Kidney tubule cell (primary cell): ENCODE data around the gene NFKBIE.

Experiments used
- DNase-seq: peaks from one replicate; pipeline ENCODE4 v3.0.0-alpha.2; 2018; ENCODE audit warnings: low spot score

The NFKBIE gene

DNA sequence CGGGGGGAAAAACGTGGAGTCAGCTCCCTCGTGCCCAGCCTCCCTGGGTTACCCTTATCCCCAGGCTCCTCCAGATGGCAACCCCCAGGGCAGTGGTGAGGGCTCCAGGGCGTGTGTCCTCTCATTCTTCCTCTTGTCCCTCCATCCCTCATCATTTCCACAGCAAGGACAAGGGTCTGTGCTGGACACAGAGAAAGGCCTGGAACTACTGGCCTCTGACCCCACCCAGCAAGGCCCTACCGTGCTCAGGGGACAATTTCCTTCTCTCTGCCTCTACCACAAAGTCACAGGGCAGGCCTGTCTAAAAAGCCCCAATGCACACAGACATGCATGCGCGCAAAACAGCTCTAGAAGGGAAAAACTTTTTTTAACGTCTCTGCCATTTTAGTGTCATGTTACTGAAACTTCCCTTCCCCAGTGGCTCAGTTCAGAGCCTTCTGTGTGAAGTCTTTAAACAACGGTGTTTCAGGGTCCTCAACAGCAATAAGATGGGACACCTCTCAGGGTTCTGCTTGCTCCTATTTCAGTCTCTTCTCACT is 7.0 kb downstream of the NFKBIE start:
- no peak for DNase-seq

DNA sequence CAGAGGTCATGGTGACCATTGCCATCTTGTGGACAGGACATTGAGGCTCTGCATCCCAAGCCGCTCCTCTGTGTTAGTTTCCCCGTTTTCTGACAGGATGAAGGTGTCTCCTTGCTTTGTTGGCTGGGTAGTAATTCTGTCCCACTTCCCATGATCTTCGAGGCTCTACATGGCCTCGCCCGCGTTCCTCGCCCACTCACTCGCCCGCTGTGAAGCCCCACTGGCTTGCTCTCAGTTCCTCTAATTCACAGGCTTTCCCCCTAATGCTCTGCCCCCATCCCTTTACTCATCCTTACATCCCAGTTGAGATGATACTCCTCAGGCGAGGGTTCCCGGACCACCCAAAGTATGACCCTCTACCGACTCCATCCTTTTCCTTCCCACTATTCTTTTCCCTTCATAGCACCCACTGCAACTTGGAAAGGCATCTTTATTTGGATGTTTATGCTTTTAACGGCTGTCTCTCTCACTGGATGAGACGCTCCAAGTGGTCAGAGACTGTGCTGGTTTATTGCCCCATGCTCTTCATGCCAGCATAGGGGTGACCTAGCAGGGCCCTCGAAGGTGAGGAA is 7.5 kb downstream of the NFKBIE start:
- DNase-seq = no peak

DNA sequence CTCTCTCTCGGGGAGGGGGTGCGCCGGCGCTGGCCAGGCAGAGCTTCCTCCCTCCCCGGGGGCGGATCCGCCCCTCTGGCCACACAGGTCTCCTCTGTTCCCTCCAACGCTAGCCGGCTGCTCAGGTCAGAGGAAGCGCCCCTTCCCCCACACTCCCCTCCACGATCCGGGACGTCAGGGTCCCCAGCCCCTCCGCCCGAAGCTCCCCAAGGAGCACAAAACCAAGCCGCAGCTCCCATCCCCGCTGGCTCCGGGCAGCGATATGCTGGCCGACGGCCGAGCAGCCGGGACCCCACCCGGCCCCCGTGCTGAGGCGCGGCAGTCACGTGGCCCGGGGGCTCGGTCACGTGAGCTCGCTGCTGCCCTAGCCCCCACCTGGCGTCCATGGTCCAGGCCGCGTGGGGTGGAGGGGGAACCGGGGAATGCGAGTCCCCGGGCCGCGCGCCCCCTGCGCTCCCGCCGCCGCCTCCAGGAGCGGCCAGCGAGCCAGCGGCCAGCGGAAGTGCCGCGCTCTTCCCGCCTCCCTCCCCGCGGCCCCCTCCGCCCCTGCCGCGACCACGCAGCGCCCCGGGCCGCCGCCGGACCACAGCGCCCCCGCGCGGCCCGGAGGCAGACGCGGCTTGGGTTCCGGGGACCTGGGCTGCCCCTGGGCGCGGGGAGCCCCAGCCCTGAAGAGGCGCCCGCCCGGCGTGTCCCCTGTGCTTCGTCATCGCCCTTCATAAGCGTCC is 8.2 kb downstream of the NFKBIE start, which contains the start of gene SLC35B2:
Gene SLC35B2, minus strand, starts transcription at position 504 of the 728 bp plus-strand sequence. Its CDS starts 118 bp downstream, at position 386.
- peak; percentile 83 for DNase-seq

DNA sequence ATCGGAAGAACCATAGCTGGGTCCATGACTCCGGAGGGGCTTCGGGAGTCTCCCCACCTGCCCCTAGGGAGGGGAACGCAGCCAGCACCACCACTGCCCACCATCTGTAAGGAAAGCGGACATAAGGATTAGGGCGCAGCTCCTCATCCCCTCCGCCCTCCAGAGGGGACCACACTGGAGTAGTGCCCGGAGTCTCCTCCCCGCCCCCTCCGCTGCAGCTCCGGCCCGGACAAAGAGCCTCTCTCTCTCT is 8.7 kb downstream of the NFKBIE start:
- DNase-seq = no peak

DNA sequence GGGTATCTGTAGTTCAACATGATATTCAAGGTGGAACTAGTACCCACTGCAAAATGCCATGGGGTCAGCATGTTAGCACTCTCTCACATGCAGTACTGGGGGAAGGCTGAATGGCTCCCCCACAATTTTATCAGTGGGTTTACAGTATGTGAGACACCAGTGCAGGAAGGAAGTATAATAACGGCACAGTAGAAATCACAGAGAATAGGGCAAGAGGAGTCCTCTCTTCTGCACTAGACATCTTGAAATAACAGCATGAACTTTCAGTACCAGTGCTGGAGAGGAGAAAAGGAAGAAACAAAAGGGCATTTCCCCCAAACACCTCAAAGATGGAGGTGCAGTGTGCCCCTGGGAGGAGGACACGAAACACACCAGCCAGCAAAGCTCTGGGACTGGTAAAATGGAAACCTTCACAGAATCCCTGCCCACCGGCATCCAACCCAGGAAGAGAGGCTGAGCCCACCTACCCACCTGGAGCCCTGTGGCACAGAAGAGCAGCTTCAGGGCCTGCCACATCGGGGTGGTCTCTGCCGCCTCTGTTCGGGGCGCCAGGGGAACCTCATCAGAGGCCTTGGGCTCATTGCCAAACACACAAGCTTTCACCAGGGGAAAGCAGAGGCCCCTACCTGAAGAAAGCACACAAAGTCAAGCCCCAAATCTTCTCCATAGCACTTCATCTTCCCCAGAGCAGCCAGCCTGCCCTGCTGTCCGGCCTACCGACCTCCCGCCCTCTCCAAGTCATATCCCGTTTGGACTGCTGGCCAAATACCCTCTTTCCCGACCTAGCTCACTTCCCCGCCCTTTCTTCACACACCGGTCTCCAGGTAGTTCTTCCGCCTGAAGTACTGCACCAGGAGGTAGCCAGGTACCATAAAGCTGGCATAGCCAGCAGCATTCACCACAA is 9.2 kb downstream of the NFKBIE start:
- DNase-seq = peak; percentile 58

DNA sequence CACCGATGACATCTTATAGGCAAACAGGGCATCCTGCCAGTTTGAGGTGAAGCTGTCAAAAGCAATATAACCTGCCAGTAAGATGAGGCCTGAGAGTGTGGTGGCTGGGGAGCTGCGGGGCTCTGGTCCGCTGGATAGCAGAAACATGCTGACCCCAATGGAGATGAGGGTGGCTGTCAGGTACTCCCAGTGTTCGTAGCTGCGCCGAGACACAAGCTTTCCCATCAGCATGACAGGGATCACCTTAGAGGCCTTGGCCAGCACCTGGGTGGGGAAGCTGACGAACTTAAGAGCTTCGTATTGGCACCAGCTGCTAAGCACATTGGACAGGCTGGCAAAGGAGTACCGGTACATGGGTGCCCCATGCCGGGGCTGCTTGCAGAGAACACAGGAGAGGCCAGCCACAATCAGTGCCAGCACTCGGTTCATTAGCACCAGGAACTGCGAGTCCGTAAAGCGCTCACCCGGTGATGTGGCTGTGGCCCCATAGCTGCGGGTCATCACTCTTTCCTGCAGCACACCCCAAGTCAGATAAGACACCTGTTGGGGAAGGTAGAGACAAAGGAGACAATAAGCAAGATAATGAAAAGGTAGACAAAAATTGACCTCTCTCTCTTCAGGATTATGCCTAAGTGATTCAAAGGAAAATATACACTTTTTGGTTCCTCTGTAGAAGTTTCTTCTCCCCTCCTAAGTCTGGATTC is 10.1 kb downstream of the NFKBIE start:
- DNase-seq = peak; percentile 53

DNA sequence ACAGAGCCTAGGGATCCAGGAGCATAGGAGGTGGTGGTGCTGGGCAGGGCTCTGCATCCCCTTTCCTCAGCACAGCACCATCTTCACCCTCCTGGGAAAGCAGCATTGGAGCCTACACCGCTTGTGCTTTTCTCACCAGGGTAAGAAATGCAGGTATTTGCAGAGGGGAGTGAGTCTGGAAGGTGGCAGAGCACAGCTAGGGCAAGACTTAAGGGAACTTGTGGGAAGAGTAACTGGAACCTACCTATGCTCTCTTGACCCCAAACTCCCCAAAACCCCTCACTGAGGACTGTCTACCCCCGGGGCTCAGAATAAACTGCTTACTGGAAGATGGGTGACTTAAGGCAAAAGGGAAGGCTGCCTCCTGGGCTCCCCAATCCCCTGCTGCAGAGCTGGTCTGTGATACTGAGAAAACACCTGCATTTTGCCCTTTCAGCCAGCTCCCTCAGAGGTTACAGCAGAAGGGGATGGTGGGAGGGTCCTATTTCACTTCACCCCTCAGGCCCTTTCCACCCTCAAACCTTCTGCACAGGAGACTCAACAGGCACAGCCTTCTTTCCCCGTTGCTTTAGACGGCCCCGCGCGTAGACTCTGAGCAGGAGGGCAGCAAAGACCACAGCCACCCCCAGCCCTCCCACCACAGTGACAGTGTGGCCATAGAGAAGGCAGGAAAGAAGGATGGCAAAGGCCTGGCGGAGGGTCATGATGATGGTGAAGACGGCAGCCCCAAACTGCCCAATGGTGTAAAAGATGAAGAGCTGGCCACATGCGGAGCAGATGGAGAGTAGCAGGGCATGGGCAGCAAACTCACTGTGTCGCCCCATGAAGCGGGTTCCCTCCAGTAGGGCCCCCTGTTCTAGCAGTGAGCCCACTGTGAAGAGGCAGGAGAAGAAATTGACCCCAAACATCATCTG is 10.9 kb downstream of the NFKBIE start:
- DNase-seq = no peak

DNA sequence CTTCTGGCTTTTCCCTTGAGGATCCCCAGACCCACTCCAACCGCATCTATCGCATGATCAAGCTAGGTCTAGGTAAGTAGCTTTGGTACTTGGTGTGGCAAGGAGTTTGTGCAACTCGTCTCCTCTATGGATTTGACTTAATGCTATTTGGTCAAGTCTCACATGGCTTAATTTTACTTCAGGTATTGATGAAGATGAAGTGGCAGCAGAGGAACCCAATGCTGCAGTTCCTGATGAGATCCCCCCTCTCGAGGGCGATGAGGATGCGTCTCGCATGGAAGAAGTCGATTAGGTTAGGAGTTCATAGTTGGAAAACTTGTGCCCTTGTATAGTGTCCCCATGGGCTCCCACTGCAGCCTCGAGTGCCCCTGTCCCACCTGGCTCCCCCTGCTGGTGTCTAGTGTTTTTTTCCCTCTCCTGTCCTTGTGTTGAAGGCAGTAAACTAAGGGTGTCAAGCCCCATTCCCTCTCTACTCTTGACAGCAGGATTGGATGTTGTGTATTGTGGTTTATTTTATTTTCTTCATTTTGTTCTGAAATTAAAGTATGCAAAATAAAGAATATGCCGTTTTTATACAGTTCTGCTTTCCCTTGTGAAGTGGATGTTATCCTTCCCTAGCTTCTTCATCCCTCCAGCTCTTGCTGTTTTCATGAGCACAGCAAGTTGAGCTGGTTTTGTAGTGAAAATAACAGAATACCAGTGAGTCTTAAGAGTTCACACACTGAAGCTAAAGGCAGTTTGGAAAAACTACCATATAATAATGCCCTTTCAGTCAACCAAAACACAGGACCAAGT is 11.8 kb downstream of the NFKBIE start:
- peak; percentile 57 for DNase-seq

DNA sequence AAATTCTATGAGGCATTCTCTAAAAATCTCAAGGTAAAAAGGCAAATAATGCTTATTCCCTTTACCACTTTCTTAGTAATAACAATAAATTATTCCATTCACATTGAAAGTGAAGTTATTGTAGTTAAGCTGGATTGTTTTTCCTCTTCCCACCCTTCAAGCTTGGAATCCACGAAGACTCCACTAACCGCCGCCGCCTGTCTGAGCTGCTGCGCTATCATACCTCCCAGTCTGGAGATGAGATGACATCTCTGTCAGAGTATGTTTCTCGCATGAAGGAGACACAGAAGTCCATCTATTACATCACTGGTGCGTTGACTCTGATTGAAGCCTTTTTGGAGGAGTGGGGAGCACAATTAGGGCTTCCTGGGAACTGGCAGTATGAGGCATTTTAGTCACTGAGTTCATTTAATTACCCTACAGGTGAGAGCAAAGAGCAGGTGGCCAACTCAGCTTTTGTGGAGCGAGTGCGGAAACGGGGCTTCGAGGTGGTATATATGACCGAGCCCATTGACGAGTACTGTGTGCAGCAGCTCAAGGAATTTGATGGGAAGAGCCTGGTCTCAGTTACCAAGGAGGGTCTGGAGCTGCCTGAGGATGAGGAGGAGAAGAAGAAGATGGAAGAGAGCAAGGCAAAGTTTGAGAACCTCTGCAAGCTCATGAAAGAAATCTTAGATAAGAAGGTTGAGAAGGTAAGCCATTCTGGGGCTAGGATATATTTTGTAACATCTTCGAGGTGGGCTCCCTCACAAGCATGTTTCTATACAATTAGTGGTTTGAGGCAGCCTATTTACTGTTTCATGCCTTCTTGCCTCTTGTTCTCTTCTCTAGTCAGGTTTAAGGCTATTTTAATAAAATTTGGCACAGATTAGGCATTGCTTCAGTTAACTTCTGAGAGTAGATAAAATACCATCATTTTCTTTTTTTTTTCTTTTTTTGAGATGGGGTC is 13.5 kb downstream of the NFKBIE start:
- no peak for DNase-seq

DNA sequence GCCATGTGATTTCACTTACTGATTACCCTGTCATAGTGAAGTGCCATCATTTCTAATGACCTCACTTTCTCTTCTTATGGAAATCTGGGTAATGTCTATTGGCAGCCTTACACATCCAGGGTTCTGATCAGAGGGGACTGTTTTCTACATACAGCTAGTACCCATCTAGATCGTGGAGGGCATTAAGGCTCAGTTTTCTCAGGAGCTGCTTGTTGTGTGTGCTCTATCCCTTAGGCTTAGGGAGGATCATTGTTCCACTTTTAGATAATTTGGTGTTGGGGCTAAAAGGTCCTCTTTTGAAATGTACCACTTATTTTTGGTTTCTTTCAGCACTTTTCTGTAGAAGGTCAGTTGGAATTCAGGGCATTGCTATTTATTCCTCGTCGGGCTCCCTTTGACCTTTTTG is 14.6 kb downstream of the NFKBIE start:
- no peak for DNase-seq

DNA sequence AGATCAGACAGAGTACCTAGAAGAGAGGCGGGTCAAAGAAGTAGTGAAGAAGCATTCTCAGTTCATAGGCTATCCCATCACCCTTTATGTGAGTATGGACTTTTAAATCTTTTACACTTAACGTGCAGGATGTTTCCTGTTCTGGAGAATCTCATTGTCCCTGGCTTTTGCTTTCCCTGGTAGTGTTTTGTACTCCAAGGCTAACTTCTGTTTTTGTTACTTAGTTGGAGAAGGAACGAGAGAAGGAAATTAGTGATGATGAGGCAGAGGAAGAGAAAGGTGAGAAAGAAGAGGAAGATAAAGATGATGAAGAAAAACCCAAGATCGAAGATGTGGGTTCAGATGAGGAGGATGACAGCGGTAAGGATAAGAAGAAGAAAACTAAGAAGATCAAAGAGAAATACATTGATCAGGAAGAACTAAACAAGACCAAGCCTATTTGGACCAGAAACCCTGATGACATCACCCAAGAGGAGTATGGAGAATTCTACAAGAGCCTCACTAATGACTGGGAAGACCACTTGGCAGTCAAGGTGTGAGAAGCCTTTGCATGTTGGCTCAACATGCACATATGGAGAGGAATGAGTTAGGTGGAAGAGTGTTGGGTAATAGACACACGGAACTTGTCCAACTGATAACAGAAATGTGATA is 15.2 kb downstream of the NFKBIE start:
- DNase-seq = no peak

DNA sequence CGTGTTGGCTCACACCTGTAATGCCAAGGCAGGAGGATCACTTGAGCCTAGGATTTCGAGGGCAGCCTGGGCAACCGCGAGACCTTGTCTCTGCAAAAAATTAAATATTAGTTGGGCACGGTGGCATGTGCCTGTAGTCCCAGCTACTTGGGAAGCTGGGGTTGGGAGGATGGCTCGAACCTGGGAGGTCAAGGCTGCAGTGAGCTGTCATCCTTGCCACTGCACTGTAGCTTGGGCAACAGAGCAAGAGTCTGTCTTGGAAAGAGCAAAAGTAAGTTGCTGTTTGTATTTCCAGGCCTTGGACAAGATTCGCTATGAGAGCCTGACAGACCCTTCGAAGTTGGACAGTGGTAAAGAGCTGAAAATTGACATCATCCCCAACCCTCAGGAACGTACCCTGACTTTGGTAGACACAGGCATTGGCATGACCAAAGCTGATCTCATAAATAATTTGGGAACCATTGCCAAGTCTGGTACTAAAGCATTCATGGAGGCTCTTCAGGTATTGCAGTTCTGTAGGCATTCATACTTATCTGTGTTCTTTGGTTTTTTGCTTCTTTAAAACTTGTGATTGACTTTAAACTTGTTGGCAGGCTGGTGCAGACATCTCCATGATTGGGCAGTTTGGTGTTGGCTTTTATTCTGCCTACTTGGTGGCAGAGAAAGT is 16.1 kb downstream of the NFKBIE start:
- no peak for DNase-seq

DNA sequence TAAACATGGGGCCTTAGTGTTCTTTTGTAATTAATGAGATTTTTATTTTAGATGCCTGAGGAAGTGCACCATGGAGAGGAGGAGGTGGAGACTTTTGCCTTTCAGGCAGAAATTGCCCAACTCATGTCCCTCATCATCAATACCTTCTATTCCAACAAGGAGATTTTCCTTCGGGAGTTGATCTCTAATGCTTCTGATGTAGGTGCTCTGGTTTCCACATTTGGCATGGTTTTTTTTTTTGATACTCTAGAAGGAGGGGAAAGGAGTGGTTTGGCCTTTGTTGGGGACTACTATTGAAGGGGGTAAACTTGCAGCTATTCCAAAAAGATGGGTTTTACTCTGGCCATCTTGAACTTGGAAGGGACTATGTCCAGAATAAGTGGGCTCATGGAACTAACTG is 16.8 kb downstream of the NFKBIE start:
- no peak for DNase-seq

DNA sequence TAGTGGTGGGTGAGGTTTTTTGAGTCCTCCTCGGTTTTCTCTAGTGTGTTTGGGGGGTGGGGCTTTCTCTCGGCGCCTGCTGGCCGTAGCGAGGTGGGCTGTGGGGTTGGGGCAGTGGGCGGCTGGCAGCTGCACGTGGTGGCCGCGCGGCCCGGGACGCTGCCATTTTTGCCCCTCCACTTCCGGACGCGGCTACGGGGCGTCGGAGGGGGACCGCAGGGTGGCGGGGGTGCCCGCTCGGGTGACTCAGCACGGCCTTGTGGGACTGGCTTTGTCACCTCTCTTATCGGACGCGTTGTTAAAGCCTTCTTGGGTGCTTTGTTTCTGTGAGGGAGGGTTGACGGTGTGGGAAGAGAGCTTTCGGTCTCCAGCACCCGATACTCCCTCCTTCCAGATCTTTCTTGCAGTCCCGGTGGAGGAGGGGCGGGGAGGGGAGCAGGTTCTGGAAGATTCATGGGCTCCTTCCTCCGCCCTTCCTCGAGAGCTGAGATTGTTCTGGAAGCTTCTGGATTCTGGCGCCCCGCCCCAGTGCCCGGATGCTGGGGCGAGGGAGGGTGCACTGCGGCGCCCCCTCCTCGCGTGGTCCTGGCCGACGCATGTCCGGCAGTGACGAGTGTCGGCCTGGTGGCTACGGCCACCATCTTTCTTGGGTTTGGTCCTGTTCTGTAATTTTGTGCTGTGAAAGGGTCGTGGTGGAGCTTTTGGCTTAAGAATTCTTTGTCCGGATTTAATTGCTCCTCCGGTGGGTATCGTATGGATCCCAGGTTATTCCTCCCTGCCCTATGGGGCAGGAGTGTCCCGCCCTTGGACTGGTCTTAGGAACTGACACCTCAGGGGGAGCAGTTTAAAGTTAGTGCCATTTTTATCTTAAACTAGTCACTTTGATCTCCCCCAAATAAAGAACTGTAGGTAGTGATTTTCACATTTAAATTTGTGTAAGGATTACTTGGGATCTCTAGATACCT is 17.7 kb downstream of the NFKBIE start:
- peak; percentile 72 for DNase-seq

DNA sequence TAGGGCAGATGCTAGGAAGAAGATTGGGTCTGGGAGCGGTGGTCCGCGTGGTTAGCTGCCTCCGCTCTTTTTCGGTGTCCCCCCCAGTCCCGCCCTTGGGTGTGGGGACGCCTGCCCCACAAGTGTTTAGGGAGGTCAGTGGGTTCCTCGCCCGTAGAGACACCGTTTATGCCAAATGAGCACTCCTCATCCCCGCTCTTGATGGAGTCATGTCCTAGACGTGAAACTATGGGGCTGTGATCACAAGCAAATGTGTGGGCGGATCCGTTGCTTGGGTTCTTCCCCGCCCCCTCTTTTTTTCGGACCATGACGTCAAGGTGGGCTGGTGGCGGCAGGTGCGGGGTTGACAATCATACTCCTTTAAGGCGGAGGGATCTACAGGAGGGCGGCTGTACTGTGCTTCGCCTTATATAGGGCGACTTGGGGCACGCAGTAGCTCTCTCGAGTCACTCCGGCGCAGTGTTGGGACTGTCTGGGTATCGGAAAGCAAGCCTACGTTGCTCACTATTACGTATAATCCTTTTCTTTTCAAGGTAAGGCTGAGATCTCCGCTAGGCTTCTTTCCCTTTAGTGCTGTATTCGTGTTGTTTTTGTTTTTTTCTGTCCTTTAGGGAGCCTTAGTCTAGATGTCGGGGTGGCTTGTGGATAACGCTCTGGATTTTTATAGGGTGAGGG is 18.6 kb downstream of the NFKBIE start, which contains the start of gene HSP90AB1:
Gene HSP90AB1, plus strand, starts transcription at position 439 of the 675 bp plus-strand sequence. CDS start 1,529 bp downstream, outside the sequence.
- peak; percentile 100 for DNase-seq
